GM18505 (cell line): ENCODE measurements around the gene ANKS6.

ENCODE experiments used
- ATAC-seq: cut with Tn5 transposase; IDR thresholded peaks from one replicate; pipeline ENCODE4 v1.9.1; 2021; ENCODE audit not compliant: unreplicated experiment
- POLR2A ChIP-seq: IDR thresholded peaks from 4 replicates; pipeline ENCODE4 v1.6.1; 2011; ENCODE audit warnings: borderline replicate concordance; ENCODE audit not compliant: insufficient read depth, insufficient read length; ENCODE audit errors: extremely low read depth

ANKS6 gene

DNA sequence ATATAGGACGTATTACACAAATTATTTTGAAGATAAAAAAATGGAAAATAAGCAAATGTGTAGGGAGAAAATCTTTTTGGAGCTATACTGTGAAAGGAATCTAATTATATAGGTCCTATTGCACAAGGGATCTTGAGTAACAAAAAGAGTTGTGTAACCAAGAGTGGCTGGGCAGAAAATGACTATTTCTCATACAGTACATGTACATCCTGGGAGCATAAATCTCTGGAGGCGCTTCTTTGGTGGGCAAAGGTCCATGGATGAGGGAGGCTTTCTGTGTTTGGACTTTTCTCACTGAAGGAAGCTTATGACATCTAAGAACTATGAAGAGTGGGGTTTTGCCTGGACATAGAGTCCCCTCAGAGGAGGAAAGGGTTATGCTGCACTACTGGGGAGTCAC lies 29.8 kb downstream of the ANKS6 start:
- TF ChIP-seq POLR2A = no peak
- no peak for ATAC-seq

DNA sequence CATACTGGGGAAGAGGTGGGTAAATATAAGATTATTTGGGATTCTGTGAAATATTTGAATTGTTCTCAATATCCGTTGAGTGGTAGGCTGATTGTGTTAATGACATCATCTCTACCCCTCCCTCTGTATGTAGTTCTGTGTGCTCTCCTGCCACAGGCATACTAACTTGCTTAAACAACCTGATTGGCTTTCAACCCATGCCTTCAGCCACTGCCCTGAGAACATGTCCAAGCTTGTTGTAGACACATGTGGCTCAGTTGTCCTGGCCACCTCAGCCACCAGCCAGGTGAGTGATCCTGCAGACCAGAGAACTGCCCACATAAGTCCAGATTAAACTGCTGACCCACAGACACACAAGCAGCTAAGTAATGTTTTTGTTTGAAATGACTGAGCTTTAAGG lies 31.1 kb downstream of the ANKS6 start:
- TF ChIP-seq POLR2A = no peak
- ATAC-seq = no peak

DNA sequence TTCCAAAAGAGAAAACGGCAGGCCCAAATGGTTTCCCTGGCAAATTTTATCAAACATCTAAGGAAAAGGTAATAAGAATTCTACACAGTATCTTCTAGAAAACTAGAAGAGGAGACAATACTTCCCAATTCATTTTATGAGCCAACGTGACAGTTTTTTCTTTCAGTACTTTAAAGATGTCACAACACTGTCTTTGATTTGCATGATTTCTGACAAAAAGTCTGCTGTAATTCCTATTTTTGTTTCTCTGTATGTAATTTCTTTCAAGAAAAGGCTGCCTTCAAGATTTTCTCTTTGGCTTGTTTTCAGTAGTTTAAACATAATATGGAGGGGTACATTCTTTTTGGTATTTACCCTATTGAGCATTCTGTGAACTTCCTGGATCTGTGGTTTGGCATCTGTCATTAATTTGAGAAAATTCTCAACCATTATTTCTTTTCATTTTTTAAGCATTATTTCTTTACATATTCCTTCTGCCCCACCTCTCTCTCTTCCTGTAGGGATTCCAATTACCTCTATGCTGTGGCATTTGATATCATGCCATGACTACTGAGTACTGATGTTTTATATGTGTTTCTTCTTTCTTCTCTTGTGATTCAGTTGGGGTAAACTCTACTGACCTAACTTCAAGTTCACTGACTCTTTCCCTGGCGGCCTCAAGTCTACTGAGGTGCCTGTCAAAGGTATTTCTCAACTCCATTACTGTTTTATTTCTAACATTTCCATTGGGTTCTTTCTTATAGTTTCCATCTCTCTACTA lies 32.2 kb downstream of the ANKS6 start:
- ATAC-seq = no peak
- no peak for TF ChIP-seq POLR2A

DNA sequence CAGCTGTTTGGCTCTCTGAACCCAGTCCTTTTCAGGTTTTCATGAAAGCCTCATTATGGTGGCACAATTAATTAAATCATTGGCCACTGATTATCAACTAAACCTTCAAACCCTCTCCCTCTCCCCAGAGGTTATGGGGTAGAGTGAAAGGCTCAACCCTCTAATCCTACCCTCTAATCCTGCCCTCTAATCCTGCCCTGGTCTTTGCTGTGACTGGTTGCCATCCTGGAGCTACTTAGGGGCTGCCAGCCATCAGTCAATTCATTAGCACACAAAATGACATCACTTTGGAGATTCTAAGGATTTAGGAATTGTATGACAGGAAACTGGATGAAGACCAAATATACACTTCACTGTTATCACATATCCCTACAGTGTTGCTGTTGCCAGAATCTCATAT lies 36.1 kb downstream of the ANKS6 start:
- TF ChIP-seq POLR2A = no peak
- no peak for ATAC-seq

DNA sequence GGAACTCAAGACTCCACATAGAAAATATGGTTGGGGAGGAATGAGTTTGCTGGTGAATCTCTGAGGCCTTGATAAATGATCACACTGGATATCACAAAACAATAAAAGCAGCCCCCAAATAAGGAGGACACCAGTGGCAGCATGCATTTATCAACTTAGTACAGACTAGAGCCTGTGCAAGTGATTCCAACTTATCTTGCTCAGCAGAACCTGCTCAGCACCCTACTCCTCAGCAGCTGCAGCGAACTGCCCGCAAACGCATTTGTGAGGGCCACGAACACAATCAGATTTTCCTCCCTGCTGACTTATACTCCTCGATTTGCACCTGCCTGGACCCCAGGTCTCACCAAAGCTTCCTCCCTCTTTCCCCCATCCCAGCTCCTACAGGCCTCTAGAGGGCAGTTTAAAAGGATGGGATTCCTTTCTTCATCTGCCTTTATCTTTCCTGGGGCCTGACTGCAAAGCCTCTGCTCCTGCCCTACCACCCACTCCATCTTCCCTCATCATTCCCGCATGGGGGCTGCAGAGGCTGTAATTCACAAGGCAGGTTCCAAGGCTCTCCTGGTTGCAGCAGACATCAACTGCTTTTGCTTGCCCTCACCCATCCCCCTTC lies 41.2 kb downstream of the ANKS6 start:
- no peak for ATAC-seq
- TF ChIP-seq POLR2A = no peak

DNA sequence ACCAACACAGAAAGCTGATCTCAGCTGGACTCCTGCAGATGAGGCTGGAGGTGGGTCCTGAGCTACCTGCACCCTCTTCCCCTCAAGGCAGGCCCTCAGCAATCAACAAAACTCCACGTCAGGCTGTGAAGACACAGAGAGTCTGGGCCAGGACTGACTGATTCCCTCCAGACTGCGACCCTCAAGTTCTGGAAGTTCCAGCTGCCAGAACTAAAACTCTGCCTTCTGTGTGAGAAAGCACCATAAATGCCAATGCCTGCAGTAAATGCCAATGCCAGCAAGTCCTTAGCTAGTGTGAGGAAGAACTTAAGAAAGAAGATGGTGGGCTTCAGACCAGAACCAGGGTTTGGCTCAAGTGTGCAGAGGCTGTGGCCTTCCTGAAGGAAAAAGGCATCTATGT lies 45.1 kb downstream of the ANKS6 start:
- no peak for TF ChIP-seq POLR2A
- ATAC-seq = no peak

DNA sequence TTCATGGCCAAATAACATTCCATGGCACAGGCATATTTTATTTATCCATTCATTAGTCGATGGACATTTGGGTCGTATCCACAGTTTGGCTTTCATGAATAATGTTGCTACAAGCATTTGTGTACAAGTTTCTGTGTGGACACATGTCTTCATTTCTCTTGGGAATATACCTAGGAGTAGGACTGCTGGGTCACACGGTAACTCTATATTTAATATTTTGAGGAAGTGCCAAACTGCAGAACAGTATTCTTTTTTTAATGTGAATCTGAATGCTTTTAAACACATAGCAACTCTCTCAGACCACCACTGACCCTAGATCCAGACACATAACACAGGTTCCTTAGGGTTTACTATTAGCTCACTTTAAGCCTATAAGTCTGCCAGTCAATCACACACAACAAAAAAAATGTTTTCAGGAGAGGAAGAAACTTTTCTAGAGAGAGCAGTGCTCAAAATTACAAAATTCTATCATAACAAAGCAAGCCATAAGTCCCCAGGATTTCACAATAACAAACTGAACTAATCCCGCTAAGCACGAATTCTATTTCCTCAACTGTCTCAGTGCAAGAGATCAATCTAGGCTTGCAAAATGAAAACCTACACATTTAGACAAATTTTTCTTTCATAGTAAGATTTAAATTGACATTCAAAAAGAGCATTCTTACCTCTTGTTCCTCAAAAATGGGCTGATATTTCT lies 45.8 kb downstream of the ANKS6 start:
- no peak for TF ChIP-seq POLR2A

DNA sequence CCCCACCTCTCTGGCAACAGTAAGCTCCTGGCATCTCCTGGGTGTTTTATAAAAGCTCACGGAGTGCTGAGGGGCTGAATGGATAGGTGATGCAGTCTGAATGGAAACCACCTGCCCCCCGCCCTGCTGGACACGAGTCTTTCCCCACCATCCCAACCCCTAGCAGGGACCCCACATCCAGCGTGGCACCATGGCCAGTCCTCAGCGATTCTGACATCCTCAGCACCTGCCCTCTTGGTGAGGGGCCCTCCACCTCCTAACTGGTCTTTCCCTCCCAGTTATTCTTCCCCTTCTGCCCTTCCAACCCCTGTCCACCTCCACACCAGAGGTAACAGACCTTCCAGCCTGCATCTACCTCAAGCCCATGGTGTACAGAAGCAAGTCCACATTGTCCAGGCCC lies 48.9 kb downstream of the ANKS6 start:
- ATAC-seq = no peak
- no peak for TF ChIP-seq POLR2A

More for the DNA sequence above, 45.8 kb downstream of the ANKS6 start:
- no peak for ATAC-seq

DNA sequence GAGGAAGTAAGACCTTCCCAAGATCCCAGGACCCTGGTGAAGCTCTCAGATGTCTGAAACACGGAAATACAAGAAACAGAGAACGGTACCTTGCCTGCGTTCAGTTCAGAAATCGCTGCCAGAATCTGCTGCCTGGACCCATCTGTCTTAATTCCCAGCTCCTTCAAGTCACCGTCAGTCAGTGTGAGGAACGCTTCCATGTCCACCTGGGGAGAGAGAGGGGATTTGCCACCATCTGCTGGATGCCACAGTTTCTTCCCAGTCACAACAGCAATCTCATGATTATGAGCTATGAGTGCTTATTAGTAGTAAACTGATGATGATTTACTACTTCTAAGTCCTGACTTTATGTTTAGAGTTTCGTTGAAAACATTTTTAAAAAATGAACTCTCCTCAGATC lies 50.9 kb downstream of the ANKS6 start:
- no peak for TF ChIP-seq POLR2A
- no peak for ATAC-seq

DNA sequence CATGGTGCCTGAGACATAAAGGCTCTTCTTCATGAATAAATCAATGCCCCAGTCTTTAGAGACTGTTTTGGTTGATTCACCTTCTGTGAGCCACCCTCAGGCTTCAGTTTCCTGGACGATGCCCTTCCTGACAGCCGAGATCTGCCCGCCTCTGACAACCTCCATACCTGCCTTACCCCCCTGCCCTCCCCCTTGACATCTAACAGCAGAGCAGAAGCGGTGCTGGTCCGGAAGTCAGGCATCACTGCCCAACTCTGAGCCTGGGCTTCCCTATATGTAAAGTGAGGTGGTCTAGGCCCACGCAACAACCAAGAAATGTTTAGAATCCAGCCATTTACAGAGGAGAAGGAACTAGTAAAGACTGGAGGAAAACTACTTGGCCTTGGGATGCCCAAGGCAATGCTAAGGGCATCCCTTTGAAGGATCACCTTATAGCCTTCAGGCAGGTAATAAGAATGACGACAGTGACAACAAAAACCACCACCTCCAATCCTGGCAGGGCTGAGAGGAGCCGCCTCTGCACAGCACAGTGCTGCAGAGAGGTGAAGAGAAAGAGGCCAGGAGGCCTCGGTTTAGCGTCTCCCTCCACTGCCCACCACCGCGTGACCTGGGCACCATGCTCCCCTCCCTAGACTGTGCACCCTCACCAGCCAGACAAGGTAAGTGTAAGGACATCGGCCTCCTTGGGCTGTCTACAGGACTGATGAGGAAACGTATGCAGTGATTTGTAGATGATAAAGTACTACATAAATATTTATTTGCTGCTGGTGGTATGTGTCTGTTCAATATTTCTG lies 52.3 kb downstream of the ANKS6 start:
- ATAC-seq = no peak
- TF ChIP-seq POLR2A = no peak

DNA sequence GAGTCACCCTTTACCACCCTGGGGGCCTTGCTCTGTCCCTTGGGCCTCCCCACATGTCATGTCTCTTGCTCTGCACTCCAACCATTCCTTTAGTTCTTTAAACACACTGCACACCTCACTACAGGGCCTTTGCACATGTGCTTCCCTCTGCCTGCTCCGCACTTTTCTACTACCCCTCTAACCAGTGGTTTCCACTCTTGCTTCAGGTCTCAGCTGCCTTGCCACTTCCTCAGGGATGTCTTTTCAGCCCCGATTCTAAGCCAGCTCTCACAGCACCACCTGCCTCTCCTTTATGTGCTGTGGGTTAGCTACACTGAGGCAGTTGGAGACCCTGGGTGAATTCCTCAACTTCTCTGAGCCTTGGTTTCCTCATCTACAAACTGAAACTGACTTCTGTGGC lies 53.0 kb downstream of the ANKS6 start:
- no peak for TF ChIP-seq POLR2A
- no peak for ATAC-seq

DNA sequence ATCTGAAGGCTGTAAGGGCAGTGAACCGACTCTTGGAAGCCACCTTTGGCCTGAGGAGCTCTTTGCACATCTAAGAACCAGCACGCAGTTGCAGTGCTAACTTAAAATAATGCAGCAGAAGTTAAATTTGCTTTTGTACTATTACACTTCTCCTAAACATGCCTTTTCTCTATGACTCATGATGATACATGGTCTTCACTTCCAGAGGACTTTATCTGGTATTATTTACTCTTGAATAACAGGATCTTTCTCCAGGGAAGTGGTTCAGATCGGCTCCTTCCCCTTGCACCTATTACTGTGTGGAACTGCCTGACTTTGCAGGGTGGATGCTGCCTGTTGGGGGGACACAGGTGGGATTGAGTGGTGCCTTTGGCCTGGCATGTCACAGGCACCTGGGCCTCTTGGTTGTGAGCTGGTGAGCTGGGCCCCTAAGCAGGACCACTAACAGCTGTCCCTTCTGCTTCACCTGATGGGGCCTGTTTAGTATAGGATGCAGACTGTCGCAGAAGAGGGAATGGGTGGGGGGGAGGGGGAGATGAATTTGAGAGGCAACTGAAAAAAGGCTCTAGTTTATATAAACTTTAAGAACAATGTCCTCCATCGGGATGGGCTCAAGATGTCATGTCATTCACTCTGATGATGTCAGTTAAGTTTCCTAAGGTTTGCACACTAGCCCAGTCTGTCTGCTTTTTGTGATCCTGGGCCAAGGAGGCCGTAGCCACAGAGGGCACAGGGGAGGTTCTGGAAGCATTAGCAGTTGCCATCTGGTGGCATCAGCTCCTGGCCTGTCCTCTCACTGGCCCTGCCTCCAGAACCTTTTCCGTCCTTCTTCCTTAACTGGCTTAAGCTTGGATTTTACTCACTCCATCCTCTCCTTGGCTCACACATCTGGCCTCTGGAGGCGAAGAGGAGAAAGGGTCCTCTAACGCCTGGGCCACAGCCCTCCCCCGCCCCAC lies 53.8 kb downstream of the ANKS6 start:
- no peak for TF ChIP-seq POLR2A
- ATAC-seq = no peak
